Osteocyte (in vitro differentiated cells): ENCODE data around the gene ATP5IF1. TPM values are rescaled to one million over a fixed set of nuclear protein-coding genes. Genes with fewer than 3 reads are reported as not detected.

Experiments used
- DNase-seq: peaks from one replicate; pipeline ENCODE4 v3.0.0; 2021; ENCODE audit warnings: mixed read lengths; ENCODE audit not compliant: unreplicated experiment; ENCODE audit errors: extremely low spot score
- H3K27ac Mint-ChIP-seq: one replicate; pipeline ENCODE4 v1.8.0; 2021; ENCODE audit warnings: mild to moderate bottlenecking, mixed read lengths; ENCODE audit not compliant: unreplicated experiment
- H3K27me3 Mint-ChIP-seq: one replicate; pipeline ENCODE4 v1.8.0; 2021; ENCODE audit warnings: mixed read lengths; ENCODE audit not compliant: unreplicated experiment
- H3K36me3 Mint-ChIP-seq: one replicate; pipeline ENCODE4 v1.8.0; 2021; ENCODE audit warnings: mixed read lengths; ENCODE audit not compliant: unreplicated experiment
- H3K4me1 Mint-ChIP-seq: one replicate; pipeline ENCODE4 v1.8.0; 2021; ENCODE audit warnings: mixed read lengths; ENCODE audit not compliant: unreplicated experiment
- H3K4me3 Mint-ChIP-seq: one replicate; pipeline ENCODE4 v1.8.0; 2021; ENCODE audit warnings: mild to moderate bottlenecking, moderate library complexity, mixed read lengths; ENCODE audit not compliant: unreplicated experiment
- H3K9me3 Mint-ChIP-seq: one replicate; pipeline ENCODE4 v1.8.0; 2021; ENCODE audit warnings: mixed read lengths; ENCODE audit not compliant: unreplicated experiment
- CTCF ChIP-seq: fragments of 200-600 bp; sonication (generic); IDR thresholded peaks from 2 replicates; pipeline ENCODE4 v1.5.0; 2021; ENCODE audit warnings: antibody characterized with exemption, mild to moderate bottlenecking, moderate library complexity
- long read RNA-seq: library from polyadenylated mRNA; unstranded; transcript quantifications from one replicate; pipeline ENCODE4 v2.0.0, GENCODE V29; 2021
- total RNA-seq: library from RNA; stranded (reverse); gene quantifications from 2 replicates; pipeline ENCODE4 v1.2.1, GENCODE V29; 2021

ATP5IF1 gene
- total RNA-seq, result 112 and 113 TPM in 2 replicates
- long read RNA-seq, transcript ATP5IF1-202 (2 exons, 1,855 nt), result minor isoform, 5 of 37 reads
- long read RNA-seq, transcript ATP5IF1-201 (3 exons, 494 nt), result major isoform, 27 of 37 reads
- long read RNA-seq, partial matches to known transcripts, result 0 of 37 reads
- long read RNA-seq, other reads (novel, unspliced or antisense), result 5 of 37 reads

- TF ChIP-seq CTCF, result no peak
- DNase-seq, result peak; percentile 98
- Mint-ChIP-seq H3K4me1 (peaks cover 16% of the 10 kb centered on the region), H3K36me3 (peaks cover 3% of the 10 kb centered on the region), H3K4me3 (no peak within 1 kb of the TSS), H3K27me3 (no peaks in the 10 kb centered on the region), H3K9me3 (no peaks in the 10 kb centered on the region), H3K27ac (no peak within 1 kb of the TSS)
These were observed at the start of gene ATP5IF1 for GRCh38 chr1:28235755-28236655. Gene ATP5IF1, plus strand, starts transcription at chr1:28236124. Its CDS starts 60 bp downstream, at chr1:28236184.

GRCh38 chr1:28190337-28190979, 45.5 kb upstream of the ATP5IF1 start:
- Mint-ChIP-seq H3K4me1 (no peaks in the 10 kb centered on the region), H3K4me3 (no peak overlapping the region), H3K9me3 (no peaks in the 10 kb centered on the region), H3K27me3 (no peaks in the 10 kb centered on the region), H3K27ac (no peak overlapping the region), H3K36me3 (no peaks in the 10 kb centered on the region)
- no peak for DNase-seq
- TF ChIP-seq CTCF, result no peak

GRCh38 chr1:28190996-28191645, 44.8 kb upstream of the ATP5IF1 start:
- no peak overlapping the region for H3K4me3 Mint-ChIP-seq
- no peaks in the 10 kb centered on the region for H3K27me3 Mint-ChIP-seq
- H3K36me3 Mint-ChIP-seq, result no peaks in the 10 kb centered on the region
- H3K9me3 Mint-ChIP-seq, result no peaks in the 10 kb centered on the region
- no peak for TF ChIP-seq CTCF
- no peaks in the 10 kb centered on the region for H3K4me1 Mint-ChIP-seq
- DNase-seq, result no peak
- H3K27ac Mint-ChIP-seq, result no peak overlapping the region

- H3K27ac Mint-ChIP-seq, result no peak overlapping the region
- no peaks in the 10 kb centered on the region for H3K9me3 Mint-ChIP-seq
- TF ChIP-seq CTCF, result no peak
- no peak overlapping the region for H3K4me3 Mint-ChIP-seq
- DNase-seq, result no peak
- peaks cover 2% of the 10 kb centered on the region for H3K36me3 Mint-ChIP-seq
- no peaks in the 10 kb centered on the region for H3K27me3 Mint-ChIP-seq
- H3K4me1 Mint-ChIP-seq, result no peaks in the 10 kb centered on the region
These were observed 42.2 kb upstream of the ATP5IF1 start for GRCh38 chr1:28193701-28194161.
